Stimulated activated CD4-positive, alpha-beta T cell treated with anti-CD3 and anti-CD28 coated beads, Interleukin-1b, Interleukin-23, amount 100 ng/mL, for 4 hours (primary cell): ENCODE measurements around the gene HLA-DOA.

Experiments used
- DNase-seq, 2 donors: peaks; one replicate each; pipeline ENCODE4 v3.0.0-alpha.2; 2020; ENCODE audit warnings: low read depth in 2 of 2

The HLA-DOA gene

GRCh38 chr6:33017018-33017417 lies 7.6 kb upstream of the HLA-DOA start:
- no peak for DNase-seq

- DNase-seq = no peak
Observed at GRCh38 chr6:33015798-33016197, 6.4 kb upstream of the HLA-DOA start.

- DNase-seq = peak in 1 of 2 donors; percentile 61
Observed at GRCh38 chr6:33014841-33015634, 5.6 kb upstream of the HLA-DOA start.

GRCh38 chr6:33013608-33014007 lies 4.2 kb upstream of the HLA-DOA start:
- DNase-seq = no peak

GRCh38 chr6:33010356-33010755 lies 965 bp upstream of the HLA-DOA start:
- DNase-seq = no peak

- no peak for DNase-seq
Observed at GRCh38 chr6:33007831-33008400, 1.5 kb downstream of the HLA-DOA start.

- DNase-seq = no peak
Observed at GRCh38 chr6:33004940-33005339, 4.5 kb downstream of the HLA-DOA start.

- DNase-seq = no peak
Observed at GRCh38 chr6:33001685-33002084, 7.7 kb downstream of the HLA-DOA start.

GRCh38 chr6:33000055-33000454 lies 9.3 kb downstream of the HLA-DOA start:
- no peak for DNase-seq

GRCh38 chr6:32995448-32995847 lies 13.9 kb downstream of the HLA-DOA start:
- no peak for DNase-seq

GRCh38 chr6:32993363-32993973 lies 15.9 kb downstream of the HLA-DOA start:
- no peak for DNase-seq

GRCh38 chr6:32991972-32992371 lies 17.4 kb downstream of the HLA-DOA start:
- DNase-seq = no peak

GRCh38 chr6:32989368-32989767 lies 20.0 kb downstream of the HLA-DOA start:
- DNase-seq = no peak

- DNase-seq = peak; percentile 89 to 90
Observed at GRCh38 chr6:32984622-32985389, 24.6 kb downstream of the HLA-DOA start.

GRCh38 chr6:32983964-32984621 lies 25.3 kb downstream of the HLA-DOA start:
- DNase-seq = no peak

- no peak for DNase-seq
Observed at GRCh38 chr6:32983493-32983848, 25.9 kb downstream of the HLA-DOA start.

- DNase-seq = no peak
Observed at GRCh38 chr6:32982702-32983492, 26.5 kb downstream of the HLA-DOA start.

GRCh38 chr6:32982084-32982701 lies 27.2 kb downstream of the HLA-DOA start:
- DNase-seq = no peak

GRCh38 chr6:32980488-32981038 lies 28.8 kb downstream of the HLA-DOA start:
- no peak for DNase-seq
